ENCODE measurements around the gene NEMP2.

NEMP2 gene

DNA sequence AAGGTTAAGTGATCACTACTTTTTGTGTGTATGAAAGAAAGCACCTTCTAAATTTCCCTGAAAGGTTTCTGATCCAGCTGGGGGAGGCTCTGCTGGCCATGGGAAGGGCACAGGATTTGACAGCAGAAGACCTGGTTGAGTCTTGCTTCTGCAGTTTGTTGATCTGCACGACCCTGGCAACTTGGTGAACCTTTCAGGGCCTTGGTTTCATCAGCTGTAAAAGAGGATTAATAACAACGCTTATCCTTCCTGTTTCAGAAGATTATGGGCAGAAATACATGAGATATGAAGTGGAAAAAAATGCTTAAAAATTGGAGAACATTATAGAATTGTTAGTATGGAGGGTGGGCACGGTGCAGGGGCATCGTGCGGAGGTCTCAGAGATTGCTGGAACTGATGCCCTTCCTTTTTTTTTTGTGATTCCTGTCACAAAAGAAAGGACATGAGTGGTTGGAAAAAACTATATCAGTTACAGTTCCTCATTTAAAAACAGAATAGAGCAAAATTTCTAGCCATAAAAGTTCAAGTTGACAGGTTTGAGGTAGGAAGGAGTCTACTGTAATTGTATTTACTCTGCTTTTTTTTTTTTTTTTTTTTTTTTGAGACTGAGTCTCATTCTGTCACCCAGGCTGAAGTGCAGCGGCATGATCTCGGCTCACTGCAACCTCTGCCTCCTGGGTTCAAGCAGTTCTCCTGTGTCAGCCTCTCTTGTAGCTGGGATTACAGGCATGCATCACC is 79.0 kb downstream of the NEMP2 start:
- Histone ChIP-seq H3K4me3 (ENCODE audit: low read depth, low read length) (no peak overlapping the region), H2AFZ (ENCODE audit: low read length, unreplicated experiment) (no peak overlapping the region), H3K27me3 (ENCODE audit: insufficient read depth, low read length) (no peaks in the 10 kb centered on the region), H3K36me3 (ENCODE audit: insufficient read depth, low read length) (no peaks in the 10 kb centered on the region), H3K4me1 (ENCODE audit: control insufficient read depth, insufficient read depth, low read length, unreplicated experiment) (peaks cover 16% of the 10 kb centered on the region), H3K79me2 (ENCODE audit: control insufficient read depth, insufficient read depth, low read length, unreplicated experiment) (no peaks in the 10 kb centered on the region), H3K27ac (ENCODE audit: low read depth, low read length) (no peak overlapping the region)

DNA sequence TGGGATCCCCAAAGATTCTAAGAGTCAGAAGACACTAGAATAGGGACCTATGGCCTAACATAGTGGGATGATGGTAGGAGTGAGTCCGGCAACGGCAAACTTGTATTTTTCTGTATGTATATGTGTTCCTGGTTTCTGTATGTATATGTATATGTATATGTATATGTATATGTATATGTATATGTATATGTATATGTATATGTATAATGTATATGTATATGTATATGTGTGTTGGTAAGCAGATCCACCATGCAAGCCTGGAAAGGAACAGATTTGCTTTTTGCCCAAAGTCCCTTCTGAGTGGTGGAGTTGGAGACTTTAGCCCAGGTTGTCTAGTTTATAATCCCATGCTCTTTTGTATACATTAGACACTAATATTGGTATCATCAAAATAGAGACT is 79.7 kb downstream of the NEMP2 start:
- Histone ChIP-seq H3K36me3 (ENCODE audit: insufficient read depth, low read length) (no peaks in the 10 kb centered on the region), H2AFZ (ENCODE audit: low read length, unreplicated experiment) (no peak overlapping the region), H3K4me1 (ENCODE audit: control insufficient read depth, insufficient read depth, low read length, unreplicated experiment) (peaks cover 16% of the 10 kb centered on the region), H3K4me3 (ENCODE audit: low read depth, low read length) (no peak overlapping the region), H3K79me2 (ENCODE audit: control insufficient read depth, insufficient read depth, low read length, unreplicated experiment) (no peaks in the 10 kb centered on the region), H3K27ac (ENCODE audit: low read depth, low read length) (no peak overlapping the region), H3K27me3 (ENCODE audit: insufficient read depth, low read length) (no peaks in the 10 kb centered on the region)
